ENCODE data around the gene ALPG. TPM values are rescaled to one million over a fixed set of nuclear protein-coding genes. Genes with fewer than 3 reads are reported as not detected.

ALPG gene
- not detected in 2 replicates for total RNA-seq

GRCh38 chr2:232406556-232407310 lies at the start of gene ALPG:
Gene ALPG, plus strand, starts transcription at chr2:232406844. Its CDS starts 51 bp downstream, at chr2:232406895.

DNA sequence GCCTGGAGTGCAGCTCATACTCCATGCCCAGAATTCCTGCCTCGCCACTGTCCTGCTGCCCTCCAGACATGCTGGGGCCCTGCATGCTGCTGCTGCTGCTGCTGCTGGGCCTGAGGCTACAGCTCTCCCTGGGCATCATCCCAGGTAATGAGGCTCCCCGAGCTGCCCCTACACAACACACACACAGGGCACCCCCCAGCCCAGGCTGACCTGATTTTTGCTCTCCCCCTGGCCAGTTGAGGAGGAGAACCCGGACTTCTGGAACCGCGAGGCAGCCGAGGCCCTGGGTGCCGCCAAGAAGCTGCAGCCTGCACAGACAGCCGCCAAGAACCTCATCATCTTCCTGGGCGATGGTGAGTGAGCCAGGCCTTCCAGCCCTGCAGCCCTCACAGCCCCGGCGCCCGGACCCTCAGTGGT lies 27.9 kb upstream of the ALPG start, which contains the start of gene ALPP:
TSS of gene ALPP (plus strand) at position 17 of the 417 bp plus-strand sequence. CDS start at position 69, 52 bp downstream.

GRCh38 chr2:232455426-232456255 lies 49.0 kb downstream of the ALPG start, which contains the start of gene ALPI:
Gene ALPI, plus strand, starts transcription at chr2:232456153. Its CDS starts 47 bp downstream, at chr2:232456200.

Other genes starting within 250 kb of the ALPG start
- not detected in 2 replicates for gene ALPP, start 28.1 kb upstream of the ALPG start, total RNA-seq
- not detected in 2 replicates for gene ALPI, start 49.3 kb downstream of the ALPG start, total RNA-seq
- gene ECEL1, start 81.0 kb downstream of the ALPG start, total RNA-seq, result not detected in 2 replicates
- not detected in 2 replicates for gene PRSS56, start 113.5 kb downstream of the ALPG start, total RNA-seq
- gene CHRND, start 119.3 kb downstream of the ALPG start, total RNA-seq, result not detected in 2 replicates
- not detected in 2 replicates for gene CHRNG, start 132.8 kb downstream of the ALPG start, total RNA-seq
- 0.70 and 1.9 TPM in 2 replicates for gene TIGD1, start 143.7 kb downstream of the ALPG start, total RNA-seq
- 65.3 and 82.2 TPM in 2 replicates for gene EIF4E2, start 143.8 kb downstream of the ALPG start, total RNA-seq
- gene EFHD1, start 226.8 kb downstream of the ALPG start, total RNA-seq, result not detected in 2 replicates